Breast epithelium (tissue), 3 donors: Measurements from ENCODE around the gene GRK5.

Source experiments
- POLR2A ChIP-seq: fragments of 450-650 bp; IDR thresholded peaks from one replicate; pipeline ENCODE4 v1.6.1; 2016; ENCODE audit warnings: antibody characterized with exemption, mild to moderate bottlenecking, moderate library complexity
- POLR2AphosphoS5 ChIP-seq, 3 donors: sonication (generic); formaldehyde crosslinking; IDR thresholded peaks; one replicate each; pipeline ENCODE4 v1.6.1; 2017; ENCODE audit warnings: antibody characterized with exemption in 3 of 3
- TF ChIP-seq, protein P1 (sequence below), 3 donors: fragments of 450-650 bp; IDR thresholded peaks; one replicate each; pipeline ENCODE4 v1.5.1; 2016 to 2017; ENCODE audit warnings: antibody characterized with exemption in 3 of 3, mild to moderate bottlenecking in 3 of 3, moderate library complexity in 3 of 3

DNA sequence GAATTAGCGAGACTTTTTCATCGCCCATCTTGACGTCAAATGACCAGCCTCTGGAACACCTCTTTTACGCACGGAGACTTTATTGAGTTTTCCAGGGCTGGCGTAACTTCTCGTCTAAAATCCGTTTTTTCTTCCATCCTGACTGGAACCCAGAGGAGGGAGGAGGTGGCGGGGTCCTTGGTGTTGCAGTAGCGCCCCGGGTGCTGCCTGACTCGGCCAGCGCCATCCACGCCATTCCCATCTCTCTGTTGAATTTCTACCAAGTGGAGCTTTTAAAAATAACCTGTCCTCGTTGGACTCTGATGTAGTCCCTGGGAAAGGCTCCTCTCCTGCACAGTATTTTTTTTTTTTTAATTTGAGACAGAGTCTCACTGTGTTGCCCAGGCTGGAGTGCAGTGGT lies 179.3 kb downstream of the GRK5 start:
- TF ChIP-seq POLR2A (no peak), POLR2AphosphoS5 (IDR thresholded peaks at IDR 0.05) (no peak)
- TF ChIP-seq, protein P1, sequence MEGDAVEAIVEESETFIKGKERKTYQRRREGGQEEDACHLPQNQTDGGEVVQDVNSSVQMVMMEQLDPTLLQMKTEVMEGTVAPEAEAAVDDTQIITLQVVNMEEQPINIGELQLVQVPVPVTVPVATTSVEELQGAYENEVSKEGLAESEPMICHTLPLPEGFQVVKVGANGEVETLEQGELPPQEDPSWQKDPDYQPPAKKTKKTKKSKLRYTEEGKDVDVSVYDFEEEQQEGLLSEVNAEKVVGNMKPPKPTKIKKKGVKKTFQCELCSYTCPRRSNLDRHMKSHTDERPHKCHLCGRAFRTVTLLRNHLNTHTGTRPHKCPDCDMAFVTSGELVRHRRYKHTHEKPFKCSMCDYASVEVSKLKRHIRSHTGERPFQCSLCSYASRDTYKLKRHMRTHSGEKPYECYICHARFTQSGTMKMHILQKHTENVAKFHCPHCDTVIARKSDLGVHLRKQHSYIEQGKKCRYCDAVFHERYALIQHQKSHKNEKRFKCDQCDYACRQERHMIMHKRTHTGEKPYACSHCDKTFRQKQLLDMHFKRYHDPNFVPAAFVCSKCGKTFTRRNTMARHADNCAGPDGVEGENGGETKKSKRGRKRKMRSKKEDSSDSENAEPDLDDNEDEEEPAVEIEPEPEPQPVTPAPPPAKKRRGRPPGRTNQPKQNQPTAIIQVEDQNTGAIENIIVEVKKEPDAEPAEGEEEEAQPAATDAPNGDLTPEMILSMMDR (IDR thresholded peaks at IDR 0.05), result no peak
